WTC11 (cell line): ENCODE results near the gene CDYL. TPM values are rescaled to one million over a fixed set of nuclear protein-coding genes. Genes with fewer than 3 reads are reported as not detected.

Experiments used
- ATAC-seq: fragments of 200-7000 bp; cut with Tn5 transposase; 2 replicates; pipeline ENCODE4 v1.10.0; 2021; ENCODE audit warnings: mild to moderate bottlenecking, moderate library complexity
- CTCF ChIA-PET: fragments of 300-600 bp; sonication (Branson Sonifier 250); formaldehyde crosslinking; loops from one replicate; lab custom pipeline; 2021; ENCODE audit warnings: antibody characterized with exemption; lab: Charles Lee
- POLR2A ChIA-PET: fragments of 350-600 bp; sonication (Branson Sonifier 250); formaldehyde crosslinking; loops from one replicate; lab custom pipeline; 2021; ENCODE audit warnings: antibody characterized with exemption; lab: Charles Lee
- DNase-seq: peaks from one replicate; pipeline ENCODE4 v3.0.0; 2021; ENCODE audit warnings: low spot score
- H3K27ac Mint-ChIP-seq: 2 replicates; pipeline ENCODE4 v1.8.0; 2021; ENCODE audit warnings: mixed read lengths
- H3K27me3 Mint-ChIP-seq: 2 replicates; pipeline ENCODE4 v1.8.0; 2021; ENCODE audit warnings: low read depth, mild to moderate bottlenecking, moderate library complexity, mixed read lengths
- H3K36me3 Mint-ChIP-seq: 2 replicates; pipeline ENCODE4 v1.8.0; 2021; ENCODE audit warnings: mixed read lengths
- H3K4me1 Mint-ChIP-seq: 2 replicates; pipeline ENCODE4 v1.8.0; 2022; ENCODE audit warnings: mixed read lengths
- H3K4me3 Mint-ChIP-seq: 2 replicates; pipeline ENCODE4 v1.8.0; 2021; ENCODE audit warnings: mild to moderate bottlenecking, moderate library complexity, mixed read lengths
- H3K9me3 Mint-ChIP-seq: 2 replicates; pipeline ENCODE4 v1.8.0; 2021; ENCODE audit warnings: mixed read lengths
- CDX4 ChIP-seq: fragments of 250-450 bp; sonication (Bioruptor Pico); IDR thresholded peaks from 2 replicates; pipeline ENCODE4 v1.9.0; 2021; ENCODE audit warnings: moderate library complexity, mild to moderate bottlenecking, inconsistent platforms, borderline replicate concordance
- E2F4 ChIP-seq: sonication (generic); formaldehyde crosslinking; IDR thresholded peaks from 2 replicates; pipeline ENCODE4 v1.8.1; 2022; ENCODE audit warnings: low read depth, mild to moderate bottlenecking, moderate library complexity, missing genetic modification reagents, borderline replicate concordance
- E2F5 ChIP-seq: sonication (generic); formaldehyde crosslinking; IDR thresholded peaks from 2 replicates; pipeline ENCODE4 v1.8.1; 2022; ENCODE audit warnings: mild to moderate bottlenecking, moderate library complexity, missing genetic modification reagents
- ERG ChIP-seq: fragments of 250-450 bp; sonication (Bioruptor Pico); IDR thresholded peaks from 2 replicates; pipeline ENCODE4 v1.8.0; 2021; ENCODE audit warnings: mild to moderate bottlenecking
- FOXJ3 ChIP-seq: sonication (generic); formaldehyde crosslinking; IDR thresholded peaks from 2 replicates; pipeline ENCODE4 v1.9.0; 2021; ENCODE audit warnings: missing genetic modification reagents, mild to moderate bottlenecking, borderline replicate concordance
- FOXK1 ChIP-seq: sonication (generic); formaldehyde crosslinking; IDR thresholded peaks from 2 replicates; pipeline ENCODE4 v1.8.0; 2022; ENCODE audit warnings: mild to moderate bottlenecking, moderate library complexity, missing genetic modification reagents
- GABPB1 ChIP-seq: sonication (generic); formaldehyde crosslinking; IDR thresholded peaks from 2 replicates; pipeline ENCODE4 v1.8.1; 2023; ENCODE audit warnings: mild to moderate bottlenecking, missing genetic modification reagents
- GTF2I ChIP-seq: fragments of 250-450 bp; sonication (Bioruptor Pico); conservative IDR thresholded peaks from 2 replicates; pipeline ENCODE4 v1.4.0; 2021; ENCODE audit warnings: mild to moderate bottlenecking
- IRF1 ChIP-seq: sonication (generic); formaldehyde crosslinking; IDR thresholded peaks from 2 replicates; pipeline ENCODE4 v1.8.0; 2023; ENCODE audit warnings: missing genetic modification reagents
- KAT7 ChIP-seq: sonication (generic); formaldehyde crosslinking; IDR thresholded peaks from 2 replicates; pipeline ENCODE4 v1.8.1; 2023; ENCODE audit warnings: missing genetic modification reagents, mild to moderate bottlenecking, borderline replicate concordance
- NFE2L1 ChIP-seq: sonication (generic); formaldehyde crosslinking; IDR thresholded peaks from 2 replicates; pipeline ENCODE4 v1.8.1; 2023; ENCODE audit warnings: missing genetic modification reagents
- RORB ChIP-seq: fragments of 250-450 bp; sonication (Bioruptor Pico); IDR thresholded peaks from 2 replicates; pipeline ENCODE4 v1.9.0; 2021; ENCODE audit warnings: mild to moderate bottlenecking
- TEAD1 ChIP-seq: sonication (generic); formaldehyde crosslinking; IDR thresholded peaks from 2 replicates; pipeline ENCODE4 v1.8.0; 2022; ENCODE audit warnings: mild to moderate bottlenecking, missing genetic modification reagents
- TEAD4 ChIP-seq: sonication (generic); formaldehyde crosslinking; IDR thresholded peaks from 2 replicates; pipeline ENCODE4 v1.8.0; 2022; ENCODE audit warnings: mild to moderate bottlenecking, missing genetic modification reagents
- USF1 ChIP-seq: sonication (generic); formaldehyde crosslinking; IDR thresholded peaks from 2 replicates; pipeline ENCODE4 v1.8.0; 2022; ENCODE audit warnings: mild to moderate bottlenecking, missing genetic modification reagents
- ZNF512 ChIP-seq: sonication (generic); formaldehyde crosslinking; IDR thresholded peaks from 2 replicates; pipeline ENCODE4 v1.8.1; 2022; ENCODE audit warnings: missing genetic modification reagents, borderline replicate concordance
- total RNA-seq: library from RNA; stranded (reverse); gene quantifications from 3 replicates; pipeline ENCODE4 v1.2.3, GENCODE V29; 2021

The CDYL gene
- total RNA-seq, 1 experiment from 2014 or later: 92.0 TPM

GRCh38 chr6:4880363-4880762, 104.2 kb downstream of the CDYL start:
- Mint-ChIP-seq H3K4me1 (peaks cover 50% of the 10 kb centered on the region), H3K36me3 (no peaks in the 10 kb centered on the region), H3K4me3 (no peak overlapping the region), H3K9me3 (no peaks in the 10 kb centered on the region), H3K27me3 (no peaks in the 10 kb centered on the region), H3K27ac (no peak overlapping the region)
- DNase-seq (no peak), ATAC-seq (no peak)
- CTCF ChIA-PET: no interaction called here
- TF ChIP-seq CDX4 (CRISPR knock-in tag) (no peak), E2F5 (CRISPR knock-in tag) (no peak), TEAD1 (CRISPR knock-in tag) (no peak), RORB (no peak)
- POLR2A ChIA-PET: no interaction called here

GRCh38 chr6:4883298-4883697, 107.1 kb downstream of the CDYL start:
- TF ChIP-seq ERG (no peak), USF1 (CRISPR knock-in tag) (no peak), TEAD4 (CRISPR knock-in tag) (no peak), KAT7 (CRISPR knock-in tag) (no peak), NFE2L1 (CRISPR knock-in tag) (no peak), ZNF512 (no peak), GTF2I (no peak), E2F4 (CRISPR knock-in tag) (no peak), FOXK1 (CRISPR knock-in tag) (no peak), IRF1 (CRISPR knock-in tag) (no peak), GABPB1 (no peak)
- Mint-ChIP-seq H3K27ac (no peak overlapping the region), H3K4me1 (peaks cover 58% of the 10 kb centered on the region), H3K27me3 (no peaks in the 10 kb centered on the region), H3K9me3 (no peaks in the 10 kb centered on the region), H3K4me3 (no peak overlapping the region), H3K36me3 (no peaks in the 10 kb centered on the region)
- no peak for DNase-seq
- ChIA-PET CTCF (interaction anchor here (1.2 to 1.4 kb wide), 2 partner anchors 40 to 147 kb away, joined by 3 read pairs; no protein-coding TSS in a partner anchor), POLR2A (no interaction called here)
- no peak for ATAC-seq

GRCh38 chr6:4884646-4885340, 108.6 kb downstream of the CDYL start:
- H3K9me3 Mint-ChIP-seq: no peaks in the 10 kb centered on the region
- no peak for DNase-seq
- TF ChIP-seq FOXJ3 (CRISPR knock-in tag): no peak
- no peak for TF ChIP-seq NFE2L1 (CRISPR knock-in tag)
- TF ChIP-seq, all 79 proteins: peak for 0
- Mint-ChIP-seq H3K27me3 (no peaks in the 10 kb centered on the region), H3K36me3 (no peaks in the 10 kb centered on the region), H3K4me3 (no peak overlapping the region), H3K27ac (peak overlapping the region; percentile 59), H3K4me1 (peaks cover 67% of the 10 kb centered on the region)
- ChIA-PET POLR2A (no interaction called here), CTCF (interaction anchor here (0.6 to 1.2 kb wide), 2 partner anchors 119 to 146 kb away, joined by 3 to 4 read pairs; partner anchors contain the start of gene RPP40)
- peak; percentile 84 for ATAC-seq
